ENCODE results near the gene AKAP8.

- TF ChIP-seq CTCF (conservative IDR thresholded peaks at IDR 0.05) (no peak; the same call in 1 of the 2 replicates), ZFX (IDR thresholded peaks at IDR 0.05) (peak; percentile 66; the same call in 1 of the 2 replicates)
Measured at GRCh38 chr19:15418579-15419412, 39.2 kb upstream of the AKAP8 start, which contains the start of gene AKAP8L.

Data from C4-2B (cell line).